ENCODE results near the gene CAPN14. TPM values are rescaled to one million over a fixed set of nuclear protein-coding genes. Genes with fewer than 3 reads are reported as not detected.

Gene CAPN14
- total RNA-seq, 1 donor from 2014 or later, result 0.14 TPM

DNA sequence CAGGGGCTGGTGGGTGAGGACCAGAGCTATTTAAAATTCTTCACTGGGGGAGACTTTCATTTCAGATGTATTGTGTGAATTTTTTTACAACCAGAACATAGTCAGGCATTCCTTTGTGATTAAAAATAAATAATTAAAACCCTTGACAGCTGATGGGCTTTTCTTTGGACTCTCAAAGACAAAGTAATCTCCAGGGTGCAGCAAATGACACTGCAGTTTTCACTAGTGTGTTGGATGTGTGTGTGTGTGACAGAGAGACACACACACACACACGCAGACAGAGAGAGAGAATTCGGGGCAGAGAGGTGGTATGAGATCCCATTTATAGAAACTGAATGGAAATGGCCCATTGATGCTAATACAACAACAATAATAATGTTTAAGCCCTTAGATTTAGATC, 68.8 kb downstream of the CAPN14 start:
- Mint-ChIP-seq H3K4me1 (ENCODE audit: low read depth, unreplicated experiment) (peaks cover 7% of the 10 kb centered on the region), H3K36me3 (ENCODE audit: low read depth, unreplicated experiment) (no peaks in the 10 kb centered on the region), H3K27me3 (ENCODE audit: low read depth, unreplicated experiment) (peaks cover 10% of the 10 kb centered on the region), H3K4me3 (ENCODE audit: unreplicated experiment) (no peak overlapping the region), H3K27ac (ENCODE audit: unreplicated experiment) (no peak overlapping the region), H3K9me3 (ENCODE audit: unreplicated experiment) (no peaks in the 10 kb centered on the region)
- no peak for DNase-seq (ENCODE audit: low read depth)
- TF ChIP-seq, protein P1, sequence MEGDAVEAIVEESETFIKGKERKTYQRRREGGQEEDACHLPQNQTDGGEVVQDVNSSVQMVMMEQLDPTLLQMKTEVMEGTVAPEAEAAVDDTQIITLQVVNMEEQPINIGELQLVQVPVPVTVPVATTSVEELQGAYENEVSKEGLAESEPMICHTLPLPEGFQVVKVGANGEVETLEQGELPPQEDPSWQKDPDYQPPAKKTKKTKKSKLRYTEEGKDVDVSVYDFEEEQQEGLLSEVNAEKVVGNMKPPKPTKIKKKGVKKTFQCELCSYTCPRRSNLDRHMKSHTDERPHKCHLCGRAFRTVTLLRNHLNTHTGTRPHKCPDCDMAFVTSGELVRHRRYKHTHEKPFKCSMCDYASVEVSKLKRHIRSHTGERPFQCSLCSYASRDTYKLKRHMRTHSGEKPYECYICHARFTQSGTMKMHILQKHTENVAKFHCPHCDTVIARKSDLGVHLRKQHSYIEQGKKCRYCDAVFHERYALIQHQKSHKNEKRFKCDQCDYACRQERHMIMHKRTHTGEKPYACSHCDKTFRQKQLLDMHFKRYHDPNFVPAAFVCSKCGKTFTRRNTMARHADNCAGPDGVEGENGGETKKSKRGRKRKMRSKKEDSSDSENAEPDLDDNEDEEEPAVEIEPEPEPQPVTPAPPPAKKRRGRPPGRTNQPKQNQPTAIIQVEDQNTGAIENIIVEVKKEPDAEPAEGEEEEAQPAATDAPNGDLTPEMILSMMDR (IDR thresholded peaks at IDR 0.05; ENCODE audit: insufficient read depth, low read depth, low read length), result no peak
- TF ChIP-seq EZH2 (IDR thresholded peaks at IDR 0.05; ENCODE audit: insufficient read depth, low read length), result no peak
- Histone ChIP-seq H2AFZ (ENCODE audit: low read depth, low read length) (no peak overlapping the region), H3K9ac (ENCODE audit: low read length) (no peak overlapping the region), H3K4me2 (ENCODE audit: low read length) (no peak overlapping the region), H3K4me1 (ENCODE audit: insufficient read depth, low read length) (no peaks in the 10 kb centered on the region), H3K36me3 (ENCODE audit: insufficient read depth, low read length) (no peaks in the 10 kb centered on the region), H3K27ac (ENCODE audit: low read depth, low read length) (no peak overlapping the region), H3K9me3 (ENCODE audit: insufficient read depth, low read depth, low read length) (no peaks in the 10 kb centered on the region), H4K20me1 (ENCODE audit: insufficient read depth, low read length) (no peaks in the 10 kb centered on the region), H3K4me3 (ENCODE audit: insufficient read depth, low read depth, low read length) (no peak overlapping the region), H3K27me3 (ENCODE audit: insufficient read depth, low read length) (peaks cover 3% of the 10 kb centered on the region), H3K79me2 (ENCODE audit: insufficient read depth, low read length) (no peaks in the 10 kb centered on the region)
- FAIRE-seq, result no peak

DNA sequence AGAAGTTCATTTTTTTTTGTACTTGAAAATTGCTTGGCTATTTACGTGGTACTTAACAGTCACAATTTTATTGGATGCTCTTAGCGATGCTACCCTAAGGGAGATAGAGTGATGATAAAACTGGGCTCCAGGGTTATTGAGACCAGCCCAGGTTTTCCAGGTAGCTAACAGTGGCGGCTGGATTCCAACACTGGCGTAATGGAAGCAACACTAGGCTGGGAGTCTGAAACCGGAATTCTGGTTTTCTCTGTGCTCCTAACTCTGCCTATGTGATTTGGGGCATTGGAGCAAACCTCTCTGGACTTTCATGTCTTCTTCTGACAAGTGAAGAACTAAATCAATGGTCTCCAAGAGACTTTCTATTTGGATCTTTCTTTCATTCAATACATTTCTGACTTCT, 69.7 kb downstream of the CAPN14 start:
- Histone ChIP-seq H3K9me3 (ENCODE audit: insufficient read depth, low read depth, low read length) (no peaks in the 10 kb centered on the region), H3K4me1 (ENCODE audit: insufficient read depth, low read length) (no peaks in the 10 kb centered on the region), H3K4me2 (ENCODE audit: low read length) (no peak overlapping the region), H3K27me3 (ENCODE audit: insufficient read depth, low read length) (peaks cover 7% of the 10 kb centered on the region), H3K27ac (ENCODE audit: low read depth, low read length) (no peak overlapping the region), H3K9ac (ENCODE audit: low read length) (no peak overlapping the region), H4K20me1 (ENCODE audit: insufficient read depth, low read length) (no peaks in the 10 kb centered on the region), H3K36me3 (ENCODE audit: insufficient read depth, low read length) (no peaks in the 10 kb centered on the region), H3K79me2 (ENCODE audit: insufficient read depth, low read length) (no peaks in the 10 kb centered on the region), H2AFZ (ENCODE audit: low read depth, low read length) (no peak overlapping the region), H3K4me3 (ENCODE audit: insufficient read depth, low read depth, low read length) (no peak overlapping the region)
- FAIRE-seq (no peak), DNase-seq (ENCODE audit: low read depth) (no peak)
- Mint-ChIP-seq H3K4me1 (ENCODE audit: low read depth, unreplicated experiment) (peaks cover 7% of the 10 kb centered on the region), H3K4me3 (ENCODE audit: unreplicated experiment) (no peak overlapping the region), H3K27me3 (ENCODE audit: low read depth, unreplicated experiment) (peaks cover 8% of the 10 kb centered on the region), H3K27ac (ENCODE audit: unreplicated experiment) (no peak overlapping the region), H3K36me3 (ENCODE audit: low read depth, unreplicated experiment) (no peaks in the 10 kb centered on the region), H3K9me3 (ENCODE audit: unreplicated experiment) (no peaks in the 10 kb centered on the region)
- TF ChIP-seq, protein P1 (IDR thresholded peaks at IDR 0.05; ENCODE audit: insufficient read depth, low read depth, low read length), result no peak
- TF ChIP-seq EZH2 (IDR thresholded peaks at IDR 0.05; ENCODE audit: insufficient read depth, low read length), result no peak

DNA sequence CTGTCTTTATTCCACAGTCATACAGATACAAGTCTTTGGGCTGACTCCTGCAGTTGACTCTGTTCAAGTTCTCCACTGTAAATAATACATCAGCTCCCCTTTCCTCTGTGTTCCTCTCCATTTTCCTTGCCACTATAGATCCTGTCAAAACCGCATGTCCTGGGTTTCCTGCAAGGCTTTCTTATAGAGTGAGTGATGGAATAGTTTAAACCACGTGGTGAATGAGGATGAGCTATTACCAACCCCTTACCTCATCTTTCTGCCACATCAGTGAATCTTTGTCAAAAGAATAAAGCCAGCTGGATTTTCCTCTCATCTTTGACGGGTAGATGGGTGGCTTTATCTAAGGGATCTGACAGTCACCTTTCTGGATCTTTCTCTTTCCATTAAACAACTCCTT, 75.2 kb downstream of the CAPN14 start:
- H3K9me3 ChIP-seq (ENCODE audit: insufficient read depth, low read depth, low read length), result no peaks in the 10 kb centered on the region
- peaks cover 2% of the 10 kb centered on the region for H3K4me1 Mint-ChIP-seq (ENCODE audit: low read depth, unreplicated experiment)
- H3K27me3 Mint-ChIP-seq (ENCODE audit: low read depth, unreplicated experiment), result peaks cover 40% of the 10 kb centered on the region
- FAIRE-seq (no peak), DNase-seq (ENCODE audit: low read depth) (no peak)
- no peak overlapping the region for H3K4me3 Mint-ChIP-seq (ENCODE audit: unreplicated experiment)
- no peak overlapping the region for H3K4me3 ChIP-seq (ENCODE audit: insufficient read depth, low read depth, low read length)
- H2AFZ ChIP-seq (ENCODE audit: low read depth, low read length), result no peak overlapping the region
- no peak overlapping the region for H3K27ac Mint-ChIP-seq (ENCODE audit: unreplicated experiment)
- H3K79me2 ChIP-seq (ENCODE audit: insufficient read depth, low read length), result no peaks in the 10 kb centered on the region
- no peaks in the 10 kb centered on the region for H3K36me3 Mint-ChIP-seq (ENCODE audit: low read depth, unreplicated experiment)
- H3K36me3 ChIP-seq (ENCODE audit: insufficient read depth, low read length), result no peaks in the 10 kb centered on the region
- peaks cover 26% of the 10 kb centered on the region for H3K27me3 ChIP-seq (ENCODE audit: insufficient read depth, low read length)
- H3K9ac ChIP-seq (ENCODE audit: low read length), result no peak overlapping the region
- TF ChIP-seq, protein P1 (IDR thresholded peaks at IDR 0.05; ENCODE audit: insufficient read depth, low read depth, low read length), result no peak
- no peak for TF ChIP-seq EZH2 (IDR thresholded peaks at IDR 0.05; ENCODE audit: insufficient read depth, low read length)
- H4K20me1 ChIP-seq (ENCODE audit: insufficient read depth, low read length), result no peaks in the 10 kb centered on the region
- H3K4me1 ChIP-seq (ENCODE audit: insufficient read depth, low read length), result peaks cover 2% of the 10 kb centered on the region
- no peak overlapping the region for H3K27ac ChIP-seq (ENCODE audit: low read depth, low read length)
- H3K4me2 ChIP-seq (ENCODE audit: low read length), result no peak overlapping the region
- no peaks in the 10 kb centered on the region for H3K9me3 Mint-ChIP-seq (ENCODE audit: unreplicated experiment)

Data from astrocyte (in vitro differentiated cells and primary cell).